LNCAP (cell line): ENCODE measurements around the gene LHFPL2.

ENCODE experiments used
- CTCF ChIP-seq: fragments of 450-650 bp; IDR thresholded peaks from 2 replicates; pipeline ENCODE4 v1.5.1; 2017; ENCODE audit warnings: mild to moderate bottlenecking

Gene LHFPL2

GRCh38 chr5:78679905-78680304 is 31.3 kb upstream of the LHFPL2 start:
- TF ChIP-seq CTCF, result no peak

GRCh38 chr5:78677777-78678668 is 29.5 kb upstream of the LHFPL2 start:
- no peak for TF ChIP-seq CTCF

GRCh38 chr5:78675956-78676730 is 27.6 kb upstream of the LHFPL2 start:
- no peak for TF ChIP-seq CTCF

GRCh38 chr5:78672154-78672553 is 23.6 kb upstream of the LHFPL2 start:
- no peak for TF ChIP-seq CTCF

- no peak for TF ChIP-seq CTCF
These were observed 23.0 kb upstream of the LHFPL2 start for GRCh38 chr5:78671609-78672008.

- TF ChIP-seq CTCF, result no peak
These were observed 22.2 kb upstream of the LHFPL2 start for GRCh38 chr5:78670701-78671269.

GRCh38 chr5:78669331-78669730 is 20.8 kb upstream of the LHFPL2 start:
- TF ChIP-seq CTCF, result no peak
